A549 (cell line): ENCODE measurements around the gene HCN3. TPM values are rescaled to one million over a fixed set of nuclear protein-coding genes. Genes with fewer than 3 reads are reported as not detected.

ENCODE experiments used
- ATAC-seq, 2 experiments: fragments of 200-7000 bp in 1 of 2; fragments of >200 bp in 1 of 2; cut with Nextera tagmentation in 1 of 2; cut with Tn5 transposase in 1 of 2; 3 replicates each; pipeline versions ENCODE4 v1.8.0 to v1.9.1; 2018 to 2020; ENCODE audit warnings: mild to moderate bottlenecking in 1 of 2, moderate library complexity in 1 of 2
- CTCF ChIA-PET: fragments of 300-600 bp; sonication (Branson Sonifier 250); formaldehyde crosslinking; extraction: SDS; loops from one replicate; lab custom pipeline; 2021; ENCODE audit warnings: antibody characterized with exemption, inconsistent platforms; lab: Yijun Ruan, JAX
- POLR2A ChIA-PET: fragments of 350-600 bp; formaldehyde crosslinking; extraction: SDS; loops from one replicate; lab custom pipeline; 2021; ENCODE audit warnings: antibody characterized with exemption, inconsistent platforms; lab: Yijun Ruan, JAX
- DNase-seq, 2 experiments: peaks; one replicate each; pipeline versions ENCODE4 v3.0.0 to v3.0.0-alpha.2; 2011 to 2016; ENCODE audit warnings: low read depth in 1 of 2, low spot score in 1 of 2
- FAIRE-seq: peaks from 2 replicates; lab custom pipeline; 2011; peaks lifted over from hg19 to GRCh38; lab: Jason Lieb, UNC
- H3K27ac ChIP-seq, 2 experiments: fragments of >200 bp; sonication (Bioruptor Twin); formaldehyde crosslinking; 3 replicates each; pipeline ENCODE4 v1.5.1; 2016 to 2017
- H3K4me1 ChIP-seq: fragments of >200 bp; sonication (Bioruptor Twin); formaldehyde crosslinking; 3 replicates; pipeline ENCODE4 v1.6.1; 2016
- H3K4me2 ChIP-seq: fragments of >200 bp; sonication (Bioruptor Twin); formaldehyde crosslinking; 3 replicates; pipeline ENCODE4 v1.6.1; 2016
- H3K4me3 ChIP-seq: fragments of >200 bp; sonication (Bioruptor Twin); formaldehyde crosslinking; 3 replicates; pipeline ENCODE4 v1.5.1; 2016
- H3K9me3 ChIP-seq: fragments of >200 bp; sonication (Bioruptor Twin); formaldehyde crosslinking; 3 replicates; pipeline ENCODE4 v1.6.1; 2016
- ATOH8 ChIP-seq: fragments of 250-450 bp; sonication (Bioruptor Pico); IDR thresholded peaks from 2 replicates; pipeline ENCODE4 v1.5.0; 2020; ENCODE audit warnings: low read depth, mild to moderate bottlenecking, moderate library complexity
- BCL3 ChIP-seq: fragments of >200 bp; sonication (Bioruptor Twin); formaldehyde crosslinking; IDR thresholded peaks from 3 replicates; pipeline ENCODE4 v1.6.1; 2016
- CBX8 ChIP-seq: fragments of 200-600 bp; sonication (generic); IDR thresholded peaks from 2 replicates; pipeline ENCODE4 v1.6.1; 2016
- CHD2 ChIP-seq: fragments of 150-350 bp; IDR thresholded peaks from 2 replicates; pipeline ENCODE4 v1.6.1; 2014; ENCODE audit warnings: low read length; ENCODE audit not compliant: partially characterized antibody
- CHD4 ChIP-seq: fragments of 200-600 bp; sonication (generic); IDR thresholded peaks from 2 replicates; pipeline ENCODE4 v1.6.1; 2016; ENCODE audit warnings: antibody characterized with exemption, mild to moderate bottlenecking, borderline replicate concordance
- E2F6 ChIP-seq: IDR thresholded peaks from 2 replicates; pipeline ENCODE4 v1.6.1; 2012; ENCODE audit warnings: low read depth, borderline replicate concordance
- EHMT2 ChIP-seq: fragments of 200-600 bp; sonication (generic); IDR thresholded peaks from 2 replicates; pipeline ENCODE4 v1.6.1; 2016; ENCODE audit warnings: antibody characterized with exemption, low read depth, mild to moderate bottlenecking, moderate library complexity
- ELK1 ChIP-seq: fragments of 150-350 bp; IDR thresholded peaks from 2 replicates; pipeline ENCODE4 v1.6.1; 2014; ENCODE audit warnings: low read depth, mild to moderate bottlenecking, low read length
- EP300 ChIP-seq, 2 experiments: fragments of >200 bp; sonication (Bioruptor Twin); formaldehyde crosslinking; IDR thresholded peaks; 2 replicates in 1 of 2; 3 replicates in 1 of 2; pipeline ENCODE4 v1.6.1; 2016 to 2017
- ESRRA ChIP-seq: fragments of 150-350 bp; IDR thresholded peaks from 2 replicates; pipeline ENCODE4 v1.6.1; 2014; ENCODE audit warnings: mild to moderate bottlenecking, low read length, borderline replicate concordance
- FOSL2 ChIP-seq, 2 experiments: fragments of 450-650 bp in 1 of 2; fragments of >200 bp in 1 of 2; sonication (Bioruptor Twin) in 1 of 2; formaldehyde crosslinking; IDR thresholded peaks; 2 replicates each; pipeline versions ENCODE4 v1.5.0 to v1.6.1; 2016 to 2020; ENCODE audit warnings: mild to moderate bottlenecking in 1 of 2, moderate library complexity in 1 of 2
- GATA3 ChIP-seq: IDR thresholded peaks from 2 replicates; pipeline ENCODE4 v1.6.1; 2012; ENCODE audit warnings: borderline replicate concordance
- HES2 ChIP-seq: fragments of >200 bp; sonication (Bioruptor Twin); formaldehyde crosslinking; IDR thresholded peaks from 2 replicates; pipeline ENCODE4 v1.6.1; 2016
- HOXB13 ChIP-seq: fragments of 250-450 bp; sonication (Bioruptor Pico); IDR thresholded peaks from 2 replicates; pipeline ENCODE4 v1.5.0; 2020; ENCODE audit warnings: low read depth, mild to moderate bottlenecking, moderate library complexity
- HOXB5 ChIP-seq: fragments of 250-450 bp; sonication (Bioruptor Pico); IDR thresholded peaks from 2 replicates; pipeline ENCODE4 v1.5.0; 2020; ENCODE audit warnings: mild to moderate bottlenecking, moderate library complexity
- JUNB ChIP-seq: fragments of >200 bp; sonication (Bioruptor Twin); formaldehyde crosslinking; IDR thresholded peaks from 2 replicates; pipeline ENCODE4 v1.6.1; 2016
- KDM1A ChIP-seq: fragments of 200-600 bp; sonication (generic); IDR thresholded peaks from 2 replicates; pipeline ENCODE4 v1.6.1; 2016; ENCODE audit warnings: low read depth, mild to moderate bottlenecking
- MAFK ChIP-seq: fragments of 450-650 bp; IDR thresholded peaks from 2 replicates; pipeline ENCODE4 v1.6.1; 2014; ENCODE audit not compliant: partially characterized antibody
- NFE2L2 ChIP-seq: fragments of 150-350 bp; conservative IDR thresholded peaks from 2 replicates; pipeline ENCODE4 v1.6.1; 2014; ENCODE audit warnings: low read length
- NPAS2 ChIP-seq: fragments of 250-450 bp; sonication (Bioruptor Pico); IDR thresholded peaks from 2 replicates; pipeline ENCODE4 v1.8.0; 2022; ENCODE audit warnings: mild to moderate bottlenecking, moderate library complexity, borderline replicate concordance
- POLR2A ChIP-seq: IDR thresholded peaks from 2 replicates; pipeline ENCODE4 v1.6.1; 2012; ENCODE audit warnings: mild to moderate bottlenecking, low read length
- POLR2AphosphoS2 ChIP-seq: conservative IDR thresholded peaks from 2 replicates; pipeline ENCODE4 v1.6.1; 2012; ENCODE audit warnings: low read length, improper control_type of control experiment, inconsistent platforms
- RAD21 ChIP-seq, 2 experiments: fragments of >200 bp in 1 of 2; sonication (Bioruptor Twin) in 1 of 2; formaldehyde crosslinking in 1 of 2; IDR thresholded peaks in 1 of 2; conservative IDR thresholded peaks in 1 of 2; 2 replicates in 1 of 2; 3 replicates in 1 of 2; pipeline ENCODE4 v1.6.1; 2012 to 2018; ENCODE audit warnings: inconsistent platforms in 1 of 2
- RNF2 ChIP-seq: fragments of 200-600 bp; sonication (generic); IDR thresholded peaks from 2 replicates; pipeline ENCODE4 v1.6.1; 2016; ENCODE audit warnings: low read depth, mild to moderate bottlenecking, antibody characterized with exemption, moderate library complexity, borderline replicate concordance
- SREBF2 ChIP-seq: fragments of 450-650 bp; IDR thresholded peaks from 2 replicates; pipeline ENCODE4 v1.6.1; 2014; ENCODE audit warnings: mild to moderate bottlenecking, moderate library complexity
- TFCP2L1 ChIP-seq: fragments of 250-450 bp; sonication (Bioruptor Pico); IDR thresholded peaks from 2 replicates; pipeline ENCODE4 v1.5.0; 2021; ENCODE audit warnings: mild to moderate bottlenecking
- TP53 ChIP-seq: fragments of 250-450 bp; sonication (Bioruptor Pico); IDR thresholded peaks from 2 replicates; pipeline ENCODE4 v1.5.0; 2021; ENCODE audit warnings: mild to moderate bottlenecking, moderate library complexity
- USF2 ChIP-seq: fragments of 450-650 bp; IDR thresholded peaks from 2 replicates; pipeline ENCODE4 v1.6.1; 2014; ENCODE audit warnings: antibody characterized with exemption
- ZC3H11A ChIP-seq: fragments of 450-650 bp; IDR thresholded peaks from 2 replicates; pipeline ENCODE4 v1.6.1; 2014; ENCODE audit warnings: antibody characterized with exemption, mild to moderate bottlenecking
- ZFP36 ChIP-seq: fragments of 450-650 bp; IDR thresholded peaks from 2 replicates; pipeline ENCODE4 v1.6.1; 2014; ENCODE audit warnings: borderline replicate concordance; ENCODE audit not compliant: partially characterized antibody
- ZNF302 ChIP-seq: fragments of 250-450 bp; sonication (Bioruptor Pico); IDR thresholded peaks from 2 replicates; pipeline ENCODE4 v1.9.0; 2021; ENCODE audit warnings: inconsistent platforms, mild to moderate bottlenecking, moderate library complexity
- ZSCAN20 ChIP-seq: fragments of 250-450 bp; sonication (Bioruptor Pico); IDR thresholded peaks from 2 replicates; pipeline ENCODE4 v1.8.0; 2022; ENCODE audit warnings: mild to moderate bottlenecking, moderate library complexity
- WGBS: methylation state at CpG from one replicate; pipeline ENCODE4 v1.1.6; 2017; ENCODE audit errors: missing lambda C conversion rate; 5-methylcytosine and 5-hydroxymethylcytosine counted together
- polyA plus RNA-seq, 4 experiments: library from polyadenylated mRNA; depleted of rRNA in 3 of 4; stranded (reverse); fragments of >200 nt; fragmentation: RNase III in 1 of 4; extraction: RNeasy Plus Mini Kit Qiagen cat#74134 plus additional on column Dnase treatment in 1 of 4; gene quantifications; 2 replicates in 3 of 4; 3 replicates in 1 of 4; pipeline ENCODE4 v1.2.3, GENCODE V29; 2011 to 2017

Gene HCN3
- polyA plus RNA-seq, 2 of the 4 experiments (the other 2 are of a cell fraction) = 4.1 to 8.1 TPM

GRCh38 chr1:155261852-155262673 lies 15.2 kb upstream of the HCN3 start, which contains the start of gene SCAMP3 (continued):
- TF ChIP-seq RAD21 (conservative IDR thresholded peaks at IDR 0.05 in 1 of 2, IDR thresholded peaks at IDR 0.05 in 1 of 2) (no peak), POLR2A (peak; percentile 84), FOSL2 (IDR thresholded peaks at IDR 0.05) (no peak), FOSL2 (CRISPR knock-in tag; IDR thresholded peaks at IDR 0.05) (no peak), CHD4 (no peak), JUNB (no peak), ZSCAN20 (CRISPR knock-in tag) (no peak), KDM1A (no peak), NPAS2 (CRISPR knock-in tag) (no peak), RNF2 (no peak), ZC3H11A (no peak), HOXB13 (CRISPR knock-in tag) (no peak), EHMT2 (no peak), ZNF302 (CRISPR knock-in tag) (no peak), HES2 (no peak), HOXB5 (CRISPR knock-in tag) (0 out of 2 replicates have a peak, but pooled peaks have one; percentile 56), ATOH8 (0 out of 2 replicates have a peak, but pooled peaks have one; percentile 32), GATA3 (no peak), TFCP2L1 (CRISPR knock-in tag) (peak; percentile 56; the same call in 1 of the 2 replicates), SREBF2 (no peak), BCL3 (no peak; the same call in 2 of the 3 replicates), USF2 (peak; percentile 99), ZFP36 (no peak), EP300 (IDR thresholded peaks at IDR 0.05) (no peak), CHD2 (peak; percentile 89), NFE2L2 (no peak), MAFK (no peak)

- H3K4me2 ChIP-seq = peak overlapping the region; percentile 91; the same call in 1 of the 3 replicates
- no peaks in the 10 kb centered on the region for H3K9me3 ChIP-seq
- TF ChIP-seq E2F6 (no peak), ESRRA (no peak), HOXB5 (CRISPR knock-in tag) (no peak), ELK1 (no peak), HES2 (no peak), POLR2AphosphoS2 (no peak), TP53 (CRISPR knock-in tag) (no peak), FOSL2 (IDR thresholded peaks at IDR 0.05) (no peak), FOSL2 (CRISPR knock-in tag; IDR thresholded peaks at IDR 0.05) (no peak), CBX8 (no peak)
- peaks cover 14% of the 10 kb centered on the region for H3K4me1 ChIP-seq
- H3K27ac ChIP-seq = peak overlapping the region in 1 of 2 experiments; percentile 97; a peak in 1 of 6 replicates
- 95% methylated on average over 11 of the region's 11 CpGs for WGBS
- DNase-seq = no peak
- ChIA-PET POLR2A (interaction anchor here (0.9 kb wide), 1 partner anchor 10 kb away, joined by 5 read pairs; the partner anchor contains the start of gene CLK2), CTCF (interaction anchor here (1.0 to 16.5 kb wide), 4 partner anchors 13 to 61 kb away, joined by 3 to 326 read pairs (median 4); partner anchors contain the start of gene FDPS)
- H3K4me3 ChIP-seq = no peak overlapping the region
- no peak for FAIRE-seq
- ATAC-seq = no peak
These were observed 14.2 kb upstream of the HCN3 start for GRCh38 chr1:155263067-155263466.
